ENCODE data around the gene FAM83E.

FAM83E gene

GRCh38 chr19:48569814-48570213 lies 45.1 kb downstream of the FAM83E start:
- DNase-seq: no peak

GRCh38 chr19:48568345-48568886 lies 46.5 kb downstream of the FAM83E start:
- DNase-seq: no peak

- DNase-seq: no peak
Observed at GRCh38 chr19:48565090-48565489, 49.8 kb downstream of the FAM83E start.

All from NCI-H1436 (cell line).